CD4-positive, alpha-beta T cell treated with Interferon alpha-2 for 1 hour (primary cell): ENCODE measurements around the gene DHFR.

ENCODE experiments used
- DNase-seq, 2 donors: peaks; one replicate each; pipeline ENCODE4 v3.0.0-alpha.2; 2020 to 2022

DHFR gene

DNA sequence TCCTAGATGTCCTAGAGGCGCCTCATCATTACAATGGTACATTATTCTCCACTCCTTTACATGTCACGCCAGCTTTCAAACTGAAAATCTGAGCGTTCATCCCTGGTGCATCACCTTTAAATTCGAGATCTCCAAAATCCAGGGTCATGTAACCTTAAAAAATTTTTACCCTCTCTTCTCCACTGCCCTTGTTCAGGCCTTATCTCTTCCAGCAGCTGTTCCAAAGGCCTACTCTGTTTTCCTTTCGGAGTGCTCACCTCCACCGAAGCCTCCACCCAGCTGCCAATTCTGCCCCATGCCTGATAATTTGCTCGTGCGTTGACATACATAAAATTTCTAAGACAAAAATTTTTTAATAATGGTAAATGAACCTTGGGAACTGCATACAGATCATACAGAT is 1.3 kb downstream of the DHFR start:
- no peak for DNase-seq

DNA sequence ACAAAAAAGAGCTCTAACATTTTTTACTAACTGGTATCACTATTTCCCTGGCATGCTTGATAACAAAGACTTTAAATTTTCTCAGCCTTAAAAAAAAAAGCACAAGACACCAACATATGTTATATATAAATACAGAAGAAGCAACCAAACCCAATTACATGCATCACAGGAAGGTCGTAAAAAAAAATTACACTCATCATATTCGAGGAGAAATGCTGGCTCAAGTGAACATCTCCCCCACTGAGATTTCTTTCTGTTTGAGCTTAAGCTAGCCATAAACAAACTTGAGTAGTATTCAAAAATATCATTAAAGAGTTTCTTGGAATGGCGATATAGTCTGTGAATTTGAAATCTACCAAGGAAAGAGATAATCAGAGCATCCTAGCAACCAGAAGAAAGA is 7.9 kb downstream of the DHFR start:
- DNase-seq = no peak

DNA sequence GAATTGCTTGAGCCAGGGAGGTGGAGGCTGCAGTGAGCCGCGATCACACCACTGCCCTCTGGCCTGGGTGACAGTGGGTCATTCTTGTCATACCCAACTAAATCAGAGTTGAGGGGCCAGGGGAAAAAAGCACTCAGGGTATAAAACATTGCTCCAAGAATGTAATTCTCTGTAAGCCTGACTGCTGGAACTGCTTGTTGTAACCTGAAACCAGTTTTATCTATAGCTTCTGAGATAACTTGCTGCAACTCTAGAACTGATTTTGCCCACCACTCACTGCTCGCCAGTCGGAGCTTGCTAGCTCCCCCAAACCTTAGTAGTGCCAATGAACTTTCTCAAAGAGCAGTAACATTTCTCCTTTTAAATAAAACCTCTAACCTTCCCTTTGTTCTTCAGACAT is 9.9 kb downstream of the DHFR start:
- no peak for DNase-seq

DNA sequence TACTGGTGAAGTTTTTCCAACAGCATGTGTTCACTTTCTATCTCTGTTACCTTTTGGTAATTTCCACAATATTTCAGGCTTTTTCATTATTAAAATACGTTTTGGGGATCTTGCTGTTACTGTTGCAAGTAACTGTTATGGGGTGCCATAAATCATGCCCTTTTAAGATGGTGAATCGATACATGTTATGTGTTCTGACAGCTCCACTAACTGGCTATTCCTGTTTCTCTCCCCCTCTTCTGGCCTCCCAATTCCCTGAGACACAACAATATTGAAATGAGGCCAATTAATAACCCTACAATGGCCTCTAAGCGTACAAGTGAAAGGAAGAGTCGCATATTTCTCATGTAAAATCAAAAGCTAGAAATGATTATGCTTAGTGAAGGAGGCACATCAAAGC is 13.4 kb downstream of the DHFR start:
- DNase-seq = no peak

DNA sequence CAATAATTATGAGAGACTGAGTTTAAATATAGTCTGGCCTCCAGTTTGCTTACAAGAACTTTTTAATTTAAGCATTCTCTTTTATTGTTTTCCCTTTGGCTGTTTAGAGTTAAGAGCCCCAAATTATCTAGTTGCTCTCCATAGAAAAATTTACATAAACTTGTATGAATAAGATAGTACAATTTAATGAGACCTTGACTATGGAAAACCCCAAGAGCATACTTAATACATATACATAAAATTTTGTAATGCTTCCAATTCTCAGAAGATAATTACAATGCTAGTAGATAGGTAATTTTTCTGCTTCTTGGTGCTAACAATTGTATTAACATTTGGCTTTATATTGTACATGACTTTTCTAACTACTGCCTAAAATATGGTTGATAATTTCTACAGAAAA is 20.6 kb downstream of the DHFR start:
- no peak for DNase-seq

DNA sequence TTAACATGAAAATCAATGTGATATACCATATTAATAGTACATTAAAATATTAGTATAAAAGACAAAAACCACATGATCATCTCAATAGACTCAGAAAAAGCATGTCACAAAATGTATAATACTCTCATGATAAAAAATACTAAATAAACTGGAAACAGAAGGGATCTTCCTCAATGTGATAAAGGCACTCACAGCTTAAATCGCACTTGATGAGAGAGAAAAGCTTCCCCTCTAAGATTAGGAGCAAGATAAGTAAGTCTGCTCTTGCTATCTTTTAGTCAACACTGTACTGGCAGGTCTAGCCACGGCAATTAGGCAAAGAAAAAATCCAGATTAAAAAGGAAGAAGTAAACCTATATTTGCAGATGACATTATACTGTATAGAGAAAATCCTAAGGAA is 22.1 kb downstream of the DHFR start:
- no peak for DNase-seq

DNA sequence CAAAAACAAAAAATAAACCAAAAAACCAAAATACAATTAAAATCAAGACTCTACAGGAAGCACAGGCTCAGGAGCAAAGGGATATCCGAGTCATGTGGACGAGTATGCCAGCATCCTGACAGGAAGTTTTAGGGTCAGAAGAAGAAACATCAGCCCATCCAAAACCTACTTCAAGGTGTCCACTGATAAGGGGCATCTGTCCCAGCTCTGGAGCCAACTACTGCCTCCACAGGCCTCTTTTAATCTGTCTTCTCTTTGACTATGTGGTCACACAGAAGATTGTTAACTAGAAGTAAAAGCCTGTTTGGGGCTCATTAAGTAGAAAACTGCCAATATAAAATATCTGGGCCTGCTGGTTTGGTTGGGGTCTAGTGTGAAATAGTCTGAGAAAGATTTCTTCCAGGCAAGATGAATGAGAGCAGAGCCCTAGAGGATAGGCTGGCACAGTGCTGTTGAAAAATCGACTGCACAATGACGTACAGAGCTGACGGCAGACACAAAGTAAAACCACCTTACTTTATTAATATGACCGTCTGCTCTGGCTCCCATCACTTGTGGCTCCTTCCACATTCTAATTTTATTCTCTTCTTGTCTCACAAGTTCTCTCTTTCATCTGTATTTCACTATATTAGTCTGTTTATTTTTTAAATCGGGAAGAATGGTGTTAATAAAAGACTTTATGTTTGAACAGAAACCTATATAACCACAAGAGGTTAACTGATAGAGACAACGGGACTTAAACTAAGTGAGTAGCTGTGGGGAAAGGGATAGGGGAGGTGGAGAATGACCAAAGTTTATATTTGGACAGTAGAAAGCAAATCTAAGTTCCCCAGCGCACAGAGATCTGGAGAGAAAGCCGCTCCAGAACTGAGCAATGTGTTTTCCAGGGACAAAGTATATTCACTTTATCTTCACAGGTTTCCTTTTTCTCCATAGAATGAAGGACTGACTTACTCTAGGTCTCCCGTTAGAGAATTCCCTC is 23.2 kb downstream of the DHFR start:
- DNase-seq = no peak

DNA sequence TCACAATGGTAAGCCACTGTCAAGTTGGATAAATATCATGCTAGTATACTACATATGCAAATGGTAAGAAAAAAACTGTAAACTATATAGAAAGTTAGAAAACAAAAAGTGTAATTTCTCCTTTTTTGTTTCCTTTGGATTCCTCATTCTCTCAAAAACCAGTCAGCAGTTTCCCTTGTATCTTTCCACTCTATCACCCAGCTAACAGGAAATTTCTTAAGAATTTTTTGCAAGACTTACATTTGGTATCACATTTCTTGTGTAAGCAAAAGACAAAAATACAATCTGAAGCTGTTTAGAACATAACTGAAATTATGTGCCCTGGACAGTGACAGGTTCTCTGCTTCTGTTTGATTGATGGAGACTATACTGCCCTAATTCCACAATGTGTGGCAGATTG is 25.5 kb downstream of the DHFR start:
- no peak for DNase-seq

DNA sequence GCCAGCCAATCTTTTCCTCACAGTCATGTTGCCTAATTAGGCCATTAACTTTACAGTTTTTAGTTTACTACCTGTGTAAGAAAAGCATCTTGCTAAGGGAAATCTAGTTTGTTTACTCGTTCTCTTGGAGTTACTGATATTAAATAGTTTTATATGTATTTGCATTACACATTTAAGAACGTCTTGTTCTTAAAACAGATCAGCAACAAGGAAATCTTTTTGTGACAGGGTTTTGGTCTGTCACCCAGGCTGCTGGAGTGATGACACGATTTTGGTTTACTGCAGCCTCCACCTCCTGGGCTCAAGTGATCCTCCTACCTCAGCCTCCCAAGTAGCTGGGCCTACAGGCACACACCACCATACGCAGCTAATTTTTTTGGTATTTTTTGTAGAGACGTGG is 29.6 kb downstream of the DHFR start:
- DNase-seq = no peak

DNA sequence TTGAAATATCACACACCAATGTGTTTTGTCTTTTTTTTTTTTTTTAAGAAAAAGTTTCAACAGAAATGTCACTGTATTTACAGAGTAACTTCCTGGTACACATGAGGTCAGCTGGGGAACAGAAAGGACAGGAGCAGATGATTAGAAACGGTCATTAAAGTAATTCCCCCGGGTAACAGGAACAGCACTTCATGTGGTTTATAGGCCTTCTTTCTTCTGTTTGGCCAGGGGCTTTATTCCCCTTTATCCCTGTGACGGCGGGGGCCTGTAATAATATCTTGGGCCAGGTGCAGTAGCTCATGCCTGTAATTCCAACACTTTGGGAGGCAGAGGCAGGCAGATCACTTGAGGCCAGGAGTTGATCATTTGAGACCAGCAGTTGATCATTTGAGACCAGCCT is 30.8 kb downstream of the DHFR start:
- no peak for DNase-seq

DNA sequence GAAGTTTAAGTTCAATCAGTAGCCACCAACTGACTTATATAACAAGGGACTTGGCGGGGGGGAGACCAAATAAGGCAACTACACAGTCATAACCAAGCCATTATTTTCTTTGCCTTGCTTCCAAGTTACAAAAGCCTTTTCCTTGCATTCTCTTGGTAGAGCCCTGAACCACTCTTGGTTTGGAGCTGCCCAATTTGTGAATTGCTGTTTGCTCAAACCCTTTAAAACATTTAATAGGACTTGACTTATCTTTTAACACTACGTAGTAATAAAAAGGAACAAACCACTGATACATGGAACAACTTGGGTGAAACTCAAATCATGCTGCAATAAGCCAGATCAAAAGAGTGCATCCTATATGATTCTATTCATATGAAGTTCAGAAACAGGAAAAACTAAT is 32.0 kb downstream of the DHFR start:
- DNase-seq = no peak

DNA sequence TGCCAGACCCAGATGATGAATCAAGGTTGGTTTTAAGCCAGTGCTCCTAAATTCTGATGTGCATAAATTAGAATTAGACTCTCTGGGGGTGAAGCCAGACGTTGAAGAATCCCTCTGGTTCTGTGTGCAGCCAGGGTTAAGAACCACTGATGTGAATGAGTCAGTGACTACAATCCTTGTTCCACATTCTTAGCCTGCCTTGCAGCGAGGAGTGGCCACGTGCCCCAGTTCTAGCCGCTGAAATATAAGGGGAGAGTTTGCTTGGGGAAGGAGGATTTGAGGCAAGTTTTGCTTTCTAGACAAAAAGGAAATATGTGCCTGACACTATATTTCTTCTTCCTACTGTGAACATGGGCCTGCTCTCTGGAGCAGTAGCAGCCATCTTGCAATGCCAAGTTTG is 34.6 kb downstream of the DHFR start:
- DNase-seq = no peak

DNA sequence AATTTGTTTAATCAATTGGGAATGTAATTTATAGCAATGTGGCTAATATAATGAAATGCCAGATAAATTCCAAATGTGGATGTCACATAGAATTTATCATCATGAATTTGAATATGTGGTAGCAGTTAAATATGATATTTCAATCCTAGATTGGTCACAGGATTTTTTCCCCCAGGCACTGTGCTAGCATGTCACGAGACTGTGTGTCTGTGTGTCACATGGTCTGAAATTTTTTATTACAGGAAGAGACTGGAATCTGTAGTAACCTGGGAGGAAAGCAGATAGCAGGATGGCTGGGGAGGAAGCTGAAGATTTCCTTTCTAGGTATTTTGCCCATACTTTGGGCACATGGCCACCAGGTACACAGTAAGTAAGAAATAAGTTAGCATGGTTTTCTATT is 35.7 kb downstream of the DHFR start:
- no peak for DNase-seq

DNA sequence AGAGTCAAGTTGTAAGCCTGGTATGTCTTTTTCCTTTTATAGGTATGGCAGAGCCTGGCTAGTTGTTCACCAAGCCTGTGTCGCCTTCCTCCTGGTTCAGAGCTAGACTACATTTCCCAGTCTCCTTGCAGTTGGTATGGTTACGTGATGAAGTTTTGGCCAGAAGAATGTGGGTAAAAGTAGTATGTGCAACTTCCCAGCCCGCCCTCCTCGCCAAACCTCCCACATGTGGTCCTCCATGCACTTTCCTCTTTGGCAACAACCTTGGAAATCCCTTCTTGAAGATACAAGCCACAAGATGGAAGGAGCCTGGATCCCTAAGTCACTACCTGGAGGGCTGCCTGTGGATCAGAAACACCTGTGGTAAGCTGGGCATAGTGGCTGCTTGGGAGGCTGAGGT is 36.3 kb downstream of the DHFR start:
- no peak for DNase-seq

DNA sequence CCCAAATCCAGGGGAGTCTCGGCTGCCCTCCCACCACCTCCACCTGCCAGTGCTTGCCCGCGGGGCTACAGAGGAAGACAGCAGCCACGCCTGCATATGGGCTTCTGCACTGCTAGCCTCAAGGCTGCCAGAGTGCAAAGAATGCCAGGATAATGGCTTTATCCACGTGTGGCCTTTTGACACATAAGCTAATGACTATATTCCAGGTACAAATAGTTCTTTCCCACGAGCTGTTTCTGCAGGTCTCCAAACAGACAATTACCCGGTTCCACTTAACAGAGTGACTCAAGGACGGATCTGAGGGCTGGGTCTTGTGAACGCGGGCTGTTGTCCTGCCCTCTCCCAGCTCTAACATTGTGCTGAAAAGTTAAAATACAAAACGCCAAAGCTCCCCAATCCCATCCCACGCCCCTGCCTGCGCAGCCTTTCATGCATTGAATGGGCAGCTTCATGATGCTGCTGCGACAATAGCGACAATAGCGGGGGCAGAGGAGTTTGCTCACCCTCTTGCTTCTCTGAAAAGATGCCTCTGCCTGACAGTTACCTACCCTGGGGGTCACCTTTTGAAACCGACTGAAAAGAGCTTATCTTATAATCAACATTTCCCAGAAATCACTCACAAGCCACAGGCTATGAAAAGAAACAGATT is 39.4 kb downstream of the DHFR start:
- no peak for DNase-seq

DNA sequence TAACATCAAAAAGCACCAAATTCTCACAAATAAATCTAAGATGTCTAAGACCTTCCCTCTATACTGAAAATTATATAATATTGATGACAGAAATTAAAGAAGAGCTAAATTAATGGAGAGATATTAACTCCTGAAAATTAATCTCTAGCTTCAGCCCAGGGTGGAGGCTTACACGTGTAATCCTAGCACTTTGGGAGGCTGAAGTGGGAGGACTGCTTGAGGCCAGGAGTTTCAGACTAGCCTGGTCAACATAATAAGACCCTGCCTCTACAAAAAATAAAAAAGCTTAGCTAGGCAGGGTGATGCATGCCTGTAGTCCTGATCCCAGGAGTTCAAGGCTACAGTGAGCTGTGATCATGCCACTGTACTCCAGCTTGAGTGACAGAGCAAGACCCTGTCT is 45.1 kb downstream of the DHFR start:
- DNase-seq = no peak

DNA sequence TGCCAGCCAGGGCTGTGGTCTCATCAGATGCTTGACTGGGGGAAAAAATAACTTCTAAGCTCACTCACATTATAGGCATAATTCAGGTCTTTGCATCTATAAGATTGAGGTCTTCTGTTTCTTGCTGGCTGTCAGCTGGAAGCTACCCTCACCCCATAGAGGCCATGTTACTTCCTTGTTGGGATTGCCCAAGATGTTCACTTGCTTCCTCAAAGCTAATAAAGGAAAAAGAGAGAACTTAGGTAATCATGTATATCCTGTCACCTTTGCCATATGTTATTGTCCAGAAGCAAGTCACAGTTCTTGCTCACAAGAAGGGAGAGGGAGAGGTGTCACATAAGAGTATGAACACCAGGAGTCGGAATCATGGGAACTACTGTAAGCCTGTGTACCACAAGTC is 46.1 kb downstream of the DHFR start:
- no peak for DNase-seq

DNA sequence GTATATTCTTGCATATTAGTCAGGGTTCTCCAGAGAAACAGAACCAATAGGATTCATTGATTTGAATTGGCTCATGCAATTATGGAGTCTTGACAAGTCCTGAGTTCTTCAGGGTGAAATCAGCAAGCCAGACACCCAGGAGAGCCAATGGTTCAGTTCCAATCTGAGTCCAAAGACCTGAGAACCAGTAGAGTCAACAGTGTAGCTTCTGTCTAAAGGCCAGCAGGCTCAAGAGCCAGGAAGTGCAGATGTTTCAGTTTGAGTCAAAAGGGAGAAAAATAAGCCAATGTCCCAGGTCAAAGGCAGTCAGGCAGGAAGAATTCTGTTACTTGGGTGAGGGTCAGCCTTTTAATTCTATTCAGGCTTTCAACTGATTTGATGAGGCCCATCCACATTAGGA is 47.0 kb downstream of the DHFR start:
- no peak for DNase-seq

DNA sequence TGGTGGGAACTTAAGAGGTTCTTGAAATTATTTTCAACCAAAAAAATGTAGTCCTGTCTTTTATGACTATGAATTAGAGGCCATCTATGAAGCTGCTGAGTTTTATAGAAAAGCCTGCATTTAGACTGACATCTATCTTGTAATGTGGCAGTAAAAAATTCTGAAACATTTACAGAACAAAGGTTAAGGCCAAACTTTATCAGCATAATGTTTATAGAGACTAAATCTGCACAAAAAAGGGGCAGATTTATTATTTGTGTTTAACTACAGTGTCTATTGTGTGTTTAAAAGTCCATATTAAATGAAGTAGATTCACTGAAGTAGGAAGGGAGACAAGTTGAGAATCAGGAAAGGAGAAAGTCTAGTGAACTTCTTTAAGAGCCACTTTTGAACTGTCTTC is 47.4 kb downstream of the DHFR start:
- no peak for DNase-seq

DNA sequence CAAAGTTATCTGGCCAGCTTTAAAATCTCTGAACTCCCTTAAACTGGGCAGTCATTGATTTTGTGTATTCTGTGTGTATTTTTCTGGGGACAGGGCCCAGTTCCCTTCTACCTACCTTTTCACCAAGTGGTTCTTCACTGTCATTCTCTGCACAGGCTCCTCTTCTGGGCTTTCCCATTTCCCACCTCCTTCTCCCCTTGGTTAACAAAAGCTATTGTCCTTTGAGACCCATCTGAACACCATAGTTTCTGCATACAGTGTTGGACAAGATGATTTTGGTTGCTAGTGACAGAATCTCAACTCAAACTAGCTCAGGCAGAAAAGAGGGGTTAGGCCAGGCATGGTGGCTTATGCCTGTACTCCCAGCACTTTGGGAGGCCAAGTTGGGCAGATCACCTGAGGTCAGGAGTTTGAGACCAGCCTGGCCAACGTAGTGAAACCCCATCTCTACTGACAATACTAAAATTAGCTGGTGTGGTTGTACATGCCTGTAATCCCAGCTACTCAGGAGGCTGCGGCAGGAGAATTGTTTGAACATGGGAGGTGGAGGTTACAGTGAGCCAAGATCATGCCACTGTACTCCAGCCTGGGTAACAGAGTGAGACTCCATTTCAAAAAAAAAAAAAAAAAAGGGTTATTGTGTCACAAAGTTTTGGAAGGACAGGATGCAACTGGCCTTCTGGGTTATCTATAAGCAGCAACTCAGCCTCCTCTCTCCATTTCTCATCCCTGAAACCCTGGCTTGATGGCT is 53.7 kb downstream of the DHFR start:
- DNase-seq = no peak

DNA sequence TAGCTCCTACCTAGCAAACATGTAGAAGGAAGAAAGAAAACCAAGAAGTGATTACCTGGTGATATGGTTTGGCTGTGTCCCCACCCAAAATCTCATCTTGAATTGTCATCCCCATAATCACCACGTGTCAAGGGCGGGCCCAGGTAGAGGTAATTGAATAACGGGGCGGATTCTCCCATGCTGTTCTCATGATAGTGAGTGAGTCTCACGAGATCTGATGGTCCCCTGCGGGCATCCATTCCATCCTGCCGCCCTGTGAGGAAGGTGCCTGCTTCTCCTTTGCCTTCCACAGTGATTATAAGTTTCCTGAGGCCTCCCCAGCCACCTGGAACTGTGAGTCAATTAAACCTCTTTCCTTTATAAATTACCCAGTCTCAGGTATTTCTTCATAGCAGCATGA is 57.3 kb downstream of the DHFR start:
- DNase-seq = no peak

DNA sequence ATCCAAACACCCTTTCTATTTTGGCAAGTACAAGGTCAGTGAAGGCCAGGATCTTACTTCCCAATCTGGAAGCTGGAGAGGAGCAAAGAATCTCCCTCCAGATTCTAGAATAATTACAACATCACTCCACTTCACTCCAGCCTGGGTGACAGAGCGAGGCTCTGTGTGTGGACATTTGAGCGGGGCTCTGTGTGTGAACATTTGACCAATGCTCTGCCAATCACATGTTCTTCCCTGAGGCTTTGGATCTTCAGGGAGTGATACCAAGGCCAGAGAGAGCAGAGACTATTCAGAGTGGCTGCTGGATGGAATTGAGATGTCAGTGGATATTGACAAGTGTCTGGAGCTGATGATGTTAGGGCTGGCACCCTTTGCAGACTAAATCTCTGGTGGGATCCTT is 60.0 kb downstream of the DHFR start:
- no peak for DNase-seq

DNA sequence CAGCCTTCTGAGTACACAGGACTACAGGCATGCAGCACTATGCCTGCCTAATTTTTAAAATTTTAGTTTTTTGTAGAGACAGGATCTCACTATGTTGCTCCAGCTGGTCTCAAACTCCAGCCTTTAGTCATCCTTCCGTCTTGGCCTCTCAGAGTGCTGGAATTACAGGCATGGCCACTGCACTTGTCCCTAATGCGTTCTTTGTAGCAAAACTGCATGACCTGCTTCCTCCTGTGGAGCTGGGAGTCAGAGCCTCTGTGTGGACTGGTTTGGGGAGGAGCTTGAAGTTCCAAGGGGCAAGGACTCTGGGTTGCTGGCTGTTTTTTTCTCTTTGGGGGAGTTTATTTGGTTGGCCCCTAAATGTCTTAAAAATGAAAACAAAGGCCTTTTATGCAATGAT is 62.0 kb downstream of the DHFR start:
- no peak for DNase-seq

DNA sequence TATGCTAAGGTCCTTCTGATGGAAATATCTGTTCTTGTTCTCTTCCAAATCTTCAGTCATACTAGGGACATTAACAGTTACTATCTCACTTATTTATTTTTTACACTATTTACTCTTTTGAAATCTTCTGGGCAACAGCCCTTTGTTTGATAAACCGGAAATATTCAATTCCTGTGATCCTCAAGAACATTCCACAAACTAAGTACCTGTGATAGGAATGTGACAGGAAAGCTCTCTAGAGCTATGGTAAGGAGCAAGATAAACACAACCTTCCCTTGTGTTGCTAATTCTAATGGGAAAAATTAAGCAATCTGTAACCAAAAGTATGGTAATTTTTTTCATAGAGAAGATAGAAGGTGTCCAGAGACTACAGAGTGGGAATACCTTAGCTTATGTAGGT is 62.7 kb downstream of the DHFR start:
- DNase-seq = no peak
